Measurements from ENCODE around the gene SLC16A13.
"Not testable (repeated sequence)": the region's sequence is repeated elsewhere in the genome, so short reads cannot be mapped to it uniquely, and the experiment has no call there.

DNA sequence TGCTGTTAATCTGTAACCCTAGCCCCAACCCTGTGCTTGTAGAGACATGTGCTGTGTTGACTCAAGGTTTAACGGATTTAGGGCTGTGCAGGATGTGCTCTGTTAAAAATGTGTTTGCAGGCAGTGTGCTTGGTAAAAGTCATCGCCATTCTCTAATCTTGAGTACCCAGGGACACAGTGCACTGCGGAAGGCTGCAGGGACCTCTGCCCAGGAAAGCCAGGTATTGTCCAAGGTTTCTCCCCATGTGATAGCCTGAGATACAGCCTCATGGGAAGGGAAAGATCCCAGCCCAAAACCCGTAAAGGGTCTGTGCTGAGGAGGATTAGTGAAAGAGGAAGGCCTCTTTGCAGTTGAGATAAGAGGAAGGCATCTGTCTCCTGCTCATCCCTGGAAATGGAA is 52.6 kb downstream of the SLC16A13 start:
- TF ChIP-seq POLR2A (IDR thresholded peaks at IDR 0.05; ENCODE audit: low read depth, low read length); TAF1 (IDR thresholded peaks at IDR 0.05; ENCODE audit: borderline replicate concordance, low read depth, low read length): not testable (repeated sequence)

Measured in GM12892 (cell line).